ENCODE data around the gene SLC8A1. TPM values are rescaled to one million over a fixed set of nuclear protein-coding genes. Genes with fewer than 3 reads are reported as not detected.

SLC8A1 gene
- polyA plus RNA-seq, 3 donors, result 16.9 to 18.2 (median 18.0) TPM

DNA sequence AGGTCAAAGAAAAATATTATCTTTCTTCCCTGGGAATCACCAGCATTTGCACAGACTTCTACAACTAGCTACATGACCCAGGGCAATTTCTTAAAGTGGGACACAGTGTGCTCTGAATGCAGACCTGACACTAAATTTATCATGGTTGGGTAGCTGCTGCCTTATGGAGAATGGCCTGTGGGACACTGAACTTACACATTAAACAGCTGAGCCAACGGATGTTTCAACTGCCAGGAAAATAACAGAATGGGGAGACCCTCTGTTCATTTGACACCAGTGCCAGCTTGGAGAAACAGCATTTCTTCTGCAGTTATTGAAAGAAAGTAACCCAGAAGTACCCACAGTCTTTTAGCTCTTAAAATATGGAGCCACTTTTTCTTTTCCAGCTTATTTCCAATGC, 54.1 kb downstream of the SLC8A1 start:
- Histone ChIP-seq H3K9ac (ENCODE audit: insufficient read depth, low read length, poor library complexity, severe bottlenecking) (no peak overlapping the region), H3K27ac (ENCODE audit: low read depth in 1 of 2, low read length in 2 of 2) (no peak overlapping the region), H3K4me1 (ENCODE audit: control insufficient read depth in 1 of 2, insufficient read depth in 2 of 2, low read length in 2 of 2) (peaks cover 27 to 36% of the 10 kb centered on the region in 2 donors), H3K79me2 (ENCODE audit: insufficient read depth, low read length) (peaks cover 81% of the 10 kb centered on the region), H3K4me3 (replicated peaks in 1 of 3; ENCODE audit: low read depth in 2 of 3, low read length in 3 of 3) (no peak overlapping the region), H3K9me3 (replicated peaks in 1 of 2; ENCODE audit: control insufficient read depth in 1 of 2, insufficient read depth in 1 of 2, low read length in 2 of 2) (no peaks in the 10 kb centered on the region), H3K4me2 (replicated peaks; ENCODE audit: extremely low read depth, low read length, poor library complexity, severe bottlenecking) (no peak overlapping the region), H3K27me3 (ENCODE audit: control insufficient read depth in 2 of 2, insufficient read depth in 2 of 2, low read length in 2 of 2) (no peaks in the 10 kb centered on the region), H2AFZ (ENCODE audit: insufficient read depth, low read depth, low read length, poor library complexity, severe bottlenecking) (no peak overlapping the region), H4K20me1 (ENCODE audit: insufficient read depth, low read length) (peaks cover 69% of the 10 kb centered on the region), H3K36me3 (replicated peaks in 1 of 2; ENCODE audit: control insufficient read depth in 1 of 2, insufficient read depth in 2 of 2, low read length in 2 of 2) (peaks cover 0 to 6% of the 10 kb centered on the region in 2 donors)
- Mint-ChIP-seq H3K36me3 (peaks cover 8% of the 10 kb centered on the region in 2 donors), H3K4me1 (peaks cover 49% of the 10 kb centered on the region), H3K27me3 (ENCODE audit: low read depth in 3 of 3) (peaks cover 0 to 2% (median 0%) of the 10 kb centered on the region in 3 donors), H3K9me3 (peaks cover 0 to 3% (median 0%) of the 10 kb centered on the region in 7 donors), H3K27ac (no peak overlapping the region), H3K4me3 (no peak overlapping the region)
- WGBS (ENCODE audit: insufficient coverage), result 100% methylated on average over 1 of the region's 1 CpG
- intact Hi-C loops (cut with micrococcal nuclease), result loop anchor here (5.0 to 10.0 kb wide), 2 partner anchors 40 to 47 kb away; no protein-coding TSS in a partner anchor
- DNase-seq, result no peak
- TF ChIP-seq, protein P1, sequence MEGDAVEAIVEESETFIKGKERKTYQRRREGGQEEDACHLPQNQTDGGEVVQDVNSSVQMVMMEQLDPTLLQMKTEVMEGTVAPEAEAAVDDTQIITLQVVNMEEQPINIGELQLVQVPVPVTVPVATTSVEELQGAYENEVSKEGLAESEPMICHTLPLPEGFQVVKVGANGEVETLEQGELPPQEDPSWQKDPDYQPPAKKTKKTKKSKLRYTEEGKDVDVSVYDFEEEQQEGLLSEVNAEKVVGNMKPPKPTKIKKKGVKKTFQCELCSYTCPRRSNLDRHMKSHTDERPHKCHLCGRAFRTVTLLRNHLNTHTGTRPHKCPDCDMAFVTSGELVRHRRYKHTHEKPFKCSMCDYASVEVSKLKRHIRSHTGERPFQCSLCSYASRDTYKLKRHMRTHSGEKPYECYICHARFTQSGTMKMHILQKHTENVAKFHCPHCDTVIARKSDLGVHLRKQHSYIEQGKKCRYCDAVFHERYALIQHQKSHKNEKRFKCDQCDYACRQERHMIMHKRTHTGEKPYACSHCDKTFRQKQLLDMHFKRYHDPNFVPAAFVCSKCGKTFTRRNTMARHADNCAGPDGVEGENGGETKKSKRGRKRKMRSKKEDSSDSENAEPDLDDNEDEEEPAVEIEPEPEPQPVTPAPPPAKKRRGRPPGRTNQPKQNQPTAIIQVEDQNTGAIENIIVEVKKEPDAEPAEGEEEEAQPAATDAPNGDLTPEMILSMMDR (IDR thresholded peaks at IDR 0.05), result no peak

DNA sequence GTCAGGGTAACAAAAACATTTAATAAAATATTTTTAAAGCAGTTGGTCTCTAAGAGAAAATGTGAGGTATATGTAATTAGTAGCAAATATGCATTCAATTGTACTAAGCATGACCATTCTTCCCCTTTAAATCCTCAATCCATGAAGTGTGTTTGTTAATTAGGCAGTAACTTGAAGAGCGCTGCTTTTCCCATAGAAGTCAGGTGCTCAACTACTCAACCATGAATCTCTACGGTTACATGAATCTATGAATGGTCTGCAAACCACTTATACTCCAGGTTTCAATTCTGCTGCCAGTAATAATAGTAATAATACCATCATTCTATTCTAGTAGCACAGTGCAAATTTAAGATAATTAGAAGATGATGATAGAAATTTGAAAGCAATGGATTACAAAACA, 55.8 kb downstream of the SLC8A1 start:
- Histone ChIP-seq H3K9ac (ENCODE audit: insufficient read depth, low read length, poor library complexity, severe bottlenecking) (no peak overlapping the region), H3K9me3 (replicated peaks in 1 of 2; ENCODE audit: control insufficient read depth in 1 of 2, insufficient read depth in 1 of 2, low read length in 2 of 2) (no peaks in the 10 kb centered on the region), H3K79me2 (ENCODE audit: insufficient read depth, low read length) (peaks cover 84% of the 10 kb centered on the region), H3K27me3 (ENCODE audit: control insufficient read depth in 2 of 2, insufficient read depth in 2 of 2, low read length in 2 of 2) (no peaks in the 10 kb centered on the region), H3K27ac (ENCODE audit: low read depth in 1 of 2, low read length in 2 of 2) (peak overlapping the region in 1 of 2 donors; percentile 85), H4K20me1 (ENCODE audit: insufficient read depth, low read length) (peaks cover 54% of the 10 kb centered on the region), H3K36me3 (replicated peaks in 1 of 2; ENCODE audit: control insufficient read depth in 1 of 2, insufficient read depth in 2 of 2, low read length in 2 of 2) (peaks cover 0 to 6% of the 10 kb centered on the region in 2 donors), H3K4me3 (replicated peaks in 1 of 3; ENCODE audit: low read depth in 2 of 3, low read length in 3 of 3) (no peak overlapping the region), H3K4me2 (replicated peaks; ENCODE audit: extremely low read depth, low read length, poor library complexity, severe bottlenecking) (no peak overlapping the region), H2AFZ (ENCODE audit: insufficient read depth, low read depth, low read length, poor library complexity, severe bottlenecking) (no peak overlapping the region), H3K4me1 (ENCODE audit: control insufficient read depth in 1 of 2, insufficient read depth in 2 of 2, low read length in 2 of 2) (peaks cover 33 to 49% of the 10 kb centered on the region in 2 donors)
- peaks cover 63% of the 10 kb centered on the region for H3K4me1 Mint-ChIP-seq
- H3K27ac Mint-ChIP-seq, result no peak overlapping the region
- H3K9me3 Mint-ChIP-seq, result peaks cover 0 to 5% (median 0%) of the 10 kb centered on the region in 7 donors
- H3K36me3 Mint-ChIP-seq, result peaks cover 7 to 8% of the 10 kb centered on the region in 2 donors
- no peak overlapping the region for H3K4me3 Mint-ChIP-seq
- intact Hi-C loops (cut with micrococcal nuclease), result loop anchor here (5.0 to 10.0 kb wide), 2 partner anchors 41 to 49 kb away; no protein-coding TSS in a partner anchor
- no CpG with 5 or more reads among the region's 2 CpGs for WGBS (ENCODE audit: insufficient coverage)
- TF ChIP-seq, protein P1 (IDR thresholded peaks at IDR 0.05), result no peak
- no peak for DNase-seq
- H3K27me3 Mint-ChIP-seq (ENCODE audit: low read depth in 3 of 3), result peaks cover 0 to 2% (median 0%) of the 10 kb centered on the region in 3 donors

Data from CD14-positive monocyte (primary cell).